ENCODE results near the gene S1PR3.

The S1PR3 gene

DNA sequence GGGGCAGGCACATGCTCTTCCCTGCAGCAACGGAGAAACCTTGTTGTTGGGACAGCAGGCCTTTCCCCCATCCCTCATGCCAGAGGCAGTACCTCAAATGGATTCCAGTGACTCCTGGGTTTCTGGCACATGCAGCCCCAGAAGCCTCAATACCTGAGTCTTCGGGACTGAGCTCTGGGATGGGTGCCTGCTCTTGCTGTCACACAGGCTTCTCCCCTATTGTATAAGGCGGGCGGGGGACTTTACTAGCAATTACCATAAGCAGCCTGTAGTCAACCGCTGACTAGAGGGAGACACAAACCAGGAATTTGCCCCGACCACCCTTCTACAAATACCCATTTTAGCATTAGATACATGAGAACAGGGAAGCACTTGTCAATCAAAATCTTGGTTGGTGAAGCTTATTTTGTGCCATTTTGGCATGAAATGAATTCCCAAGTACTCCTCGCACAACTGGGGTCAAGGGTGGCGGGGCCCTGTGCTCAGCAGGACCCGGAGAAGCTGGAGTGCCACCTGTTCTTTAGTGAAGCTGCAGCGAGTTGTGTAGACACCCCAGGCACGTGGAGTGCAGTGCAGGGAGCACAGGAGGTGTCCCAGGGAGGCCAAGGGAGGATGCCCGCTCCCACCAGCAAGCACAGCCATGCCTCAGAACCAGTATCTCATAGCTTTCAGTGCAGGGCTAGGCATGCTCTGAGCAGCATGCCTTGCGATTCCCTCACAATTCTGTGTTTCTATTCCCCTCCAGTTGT is 21.2 kb downstream of the S1PR3 start:
- Histone ChIP-seq H4K20me1 (ENCODE audit: control insufficient read depth, insufficient read depth, low read depth, low read length) (no peaks in the 10 kb centered on the region), H3K4me3 (ENCODE audit: low read length) (no peak overlapping the region), H3K4me1 (ENCODE audit: control insufficient read depth, low read length) (0 out of 2 replicates have a peak, but pooled peaks cover 4% of the 10 kb centered on the region), H3K36me3 (ENCODE audit: control insufficient read depth, low read length) (no peaks in the 10 kb centered on the region), H3K9me2 (replicated peaks; ENCODE audit: control insufficient read depth, low read length) (no peaks in the 10 kb centered on the region), H3K79me2 (ENCODE audit: control insufficient read depth, low read length) (no peaks in the 10 kb centered on the region), H3F3A (ENCODE audit: control insufficient read depth, insufficient read depth) (no peaks in the 10 kb centered on the region), H3K4me2 (ENCODE audit: low read length) (no peak overlapping the region), H3K27ac (ENCODE audit: low read depth, low read length) (no peak overlapping the region), H3K9me3 (ENCODE audit: control insufficient read depth, insufficient read depth, low read length) (no peaks in the 10 kb centered on the region), H3K27me3 (ENCODE audit: control insufficient read depth, low read length) (0 out of 2 replicates have a peak, but pooled peaks cover 4% of the 10 kb centered on the region)
- no peak for TF ChIP-seq CTCF (IDR thresholded peaks at IDR 0.05; ENCODE audit: low read depth, low read length, poor library complexity, severe bottlenecking)
- no peak for TF ChIP-seq EZH2phosphoT487 (IDR thresholded peaks at IDR 0.05; ENCODE audit: borderline replicate concordance, low read length)

DNA sequence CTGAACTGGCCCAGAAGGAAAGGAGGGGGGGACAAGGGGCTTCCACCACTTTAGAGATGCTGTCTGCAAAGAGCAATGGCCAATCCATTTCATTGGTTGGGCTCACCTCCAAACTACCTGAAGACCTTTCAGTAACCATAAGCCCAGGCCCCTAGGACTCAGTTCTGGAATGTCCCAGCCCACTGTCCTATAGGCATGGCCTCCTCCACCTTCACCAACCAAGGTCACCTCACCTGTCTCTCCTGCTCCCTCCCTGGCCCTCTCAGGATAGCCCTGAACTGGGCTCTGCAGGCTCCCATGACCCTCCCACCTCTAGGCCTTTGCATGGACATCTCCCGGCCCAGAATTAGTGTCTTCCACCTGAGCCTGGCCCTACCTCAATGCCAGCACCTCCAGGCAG is 22.4 kb downstream of the S1PR3 start:
- H3K9me3 ChIP-seq (ENCODE audit: control insufficient read depth, insufficient read depth, low read length): no peaks in the 10 kb centered on the region
- H3F3A ChIP-seq (ENCODE audit: control insufficient read depth, insufficient read depth): no peaks in the 10 kb centered on the region
- no peaks in the 10 kb centered on the region for H3K36me3 ChIP-seq (ENCODE audit: control insufficient read depth, low read length)
- no peaks in the 10 kb centered on the region for H3K9me2 ChIP-seq (replicated peaks; ENCODE audit: control insufficient read depth, low read length)
- no peak for TF ChIP-seq CTCF (IDR thresholded peaks at IDR 0.05; ENCODE audit: low read depth, low read length, poor library complexity, severe bottlenecking)
- TF ChIP-seq EZH2phosphoT487 (IDR thresholded peaks at IDR 0.05; ENCODE audit: borderline replicate concordance, low read length): no peak
- no peak overlapping the region for H3K4me3 ChIP-seq (ENCODE audit: low read length)
- H3K27me3 ChIP-seq (ENCODE audit: control insufficient read depth, low read length): 0 out of 2 replicates have a peak, but pooled peaks cover 4% of the 10 kb centered on the region
- H3K4me2 ChIP-seq (ENCODE audit: low read length): no peak overlapping the region
- no peaks in the 10 kb centered on the region for H3K79me2 ChIP-seq (ENCODE audit: control insufficient read depth, low read length)
- 0 out of 2 replicates have a peak, but pooled peaks cover 3% of the 10 kb centered on the region for H3K4me1 ChIP-seq (ENCODE audit: control insufficient read depth, low read length)
- H4K20me1 ChIP-seq (ENCODE audit: control insufficient read depth, insufficient read depth, low read depth, low read length): no peaks in the 10 kb centered on the region
- H3K27ac ChIP-seq (ENCODE audit: low read depth, low read length): no peak overlapping the region

DNA sequence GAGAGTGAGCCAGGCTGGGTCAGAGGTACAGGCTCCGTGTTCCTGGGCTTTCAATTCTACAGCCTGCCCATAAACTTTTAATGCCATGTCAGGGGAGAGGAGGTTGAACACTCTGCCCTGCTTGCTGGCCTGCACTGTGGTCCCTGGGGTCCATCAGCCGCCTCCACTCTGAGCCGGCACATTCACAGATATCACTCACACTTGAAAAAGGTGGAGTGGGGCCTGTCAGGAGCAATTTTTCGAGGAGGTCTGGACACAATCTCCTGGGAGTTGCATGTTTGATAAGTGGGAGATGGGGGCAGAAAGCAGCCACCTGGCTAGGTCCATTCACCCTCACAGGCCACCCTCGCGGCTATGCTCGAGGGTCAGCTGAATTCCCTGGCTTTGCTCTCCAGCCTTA is 22.9 kb downstream of the S1PR3 start:
- Histone ChIP-seq H3K79me2 (ENCODE audit: control insufficient read depth, low read length) (no peaks in the 10 kb centered on the region), H3K27me3 (ENCODE audit: control insufficient read depth, low read length) (0 out of 2 replicates have a peak, but pooled peaks cover 4% of the 10 kb centered on the region), H3K27ac (ENCODE audit: low read depth, low read length) (no peak overlapping the region), H4K20me1 (ENCODE audit: control insufficient read depth, insufficient read depth, low read depth, low read length) (no peaks in the 10 kb centered on the region), H3K9me2 (replicated peaks; ENCODE audit: control insufficient read depth, low read length) (no peaks in the 10 kb centered on the region), H3K9me3 (ENCODE audit: control insufficient read depth, insufficient read depth, low read length) (no peaks in the 10 kb centered on the region), H3K4me3 (ENCODE audit: low read length) (no peak overlapping the region), H3F3A (ENCODE audit: control insufficient read depth, insufficient read depth) (no peaks in the 10 kb centered on the region), H3K4me1 (ENCODE audit: control insufficient read depth, low read length) (no peaks in the 10 kb centered on the region), H3K4me2 (ENCODE audit: low read length) (no peak overlapping the region), H3K36me3 (ENCODE audit: control insufficient read depth, low read length) (no peaks in the 10 kb centered on the region)
- TF ChIP-seq EZH2phosphoT487 (IDR thresholded peaks at IDR 0.05; ENCODE audit: borderline replicate concordance, low read length) (no peak), CTCF (IDR thresholded peaks at IDR 0.05; ENCODE audit: low read depth, low read length, poor library complexity, severe bottlenecking) (no peak)
